ENCODE measurements around the gene ADRA2B.

Gene ADRA2B

DNA sequence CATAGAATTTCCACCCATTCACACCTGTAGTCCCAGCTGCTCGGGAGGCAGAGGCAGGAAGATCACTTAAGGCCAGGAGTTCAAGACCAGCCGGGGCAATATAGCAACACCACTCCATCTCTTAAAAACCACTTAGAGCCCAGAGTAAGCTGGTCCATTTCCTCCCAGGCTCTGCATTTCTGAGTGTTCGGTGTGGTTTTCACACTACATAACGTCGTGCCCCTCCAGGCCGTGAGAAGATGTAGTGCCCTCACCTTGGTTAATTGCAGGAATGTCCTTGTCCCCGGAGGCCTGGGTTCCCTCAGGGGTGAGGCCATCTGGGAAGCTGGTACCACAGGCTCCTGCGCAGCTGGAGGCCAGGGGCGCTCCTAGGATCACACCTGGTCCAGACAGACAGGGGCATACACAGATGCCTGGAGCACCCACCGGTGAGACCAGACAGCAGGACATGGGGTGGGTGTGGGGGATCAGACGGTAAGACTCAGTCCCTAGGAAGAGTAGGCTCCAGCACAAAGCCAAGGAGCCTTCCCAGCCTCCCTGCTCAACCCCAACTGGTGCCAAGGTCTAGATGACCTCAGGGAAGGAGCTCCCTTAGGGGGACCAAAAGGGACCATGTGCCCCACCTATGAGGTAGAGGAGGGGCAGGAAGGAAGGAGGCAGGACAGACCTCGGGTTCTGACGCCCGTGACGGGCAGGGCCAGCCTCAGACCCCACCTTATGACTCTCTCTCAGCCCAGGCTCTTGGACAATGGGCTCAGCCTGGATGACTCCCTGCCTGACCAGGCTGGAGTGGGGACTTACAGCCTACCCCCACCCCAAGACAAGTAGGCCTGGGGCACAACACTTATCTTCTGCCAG lies 21.2 kb upstream of the ADRA2B start:
- no peak for DNase-seq (ENCODE audit: low read depth)

DNA sequence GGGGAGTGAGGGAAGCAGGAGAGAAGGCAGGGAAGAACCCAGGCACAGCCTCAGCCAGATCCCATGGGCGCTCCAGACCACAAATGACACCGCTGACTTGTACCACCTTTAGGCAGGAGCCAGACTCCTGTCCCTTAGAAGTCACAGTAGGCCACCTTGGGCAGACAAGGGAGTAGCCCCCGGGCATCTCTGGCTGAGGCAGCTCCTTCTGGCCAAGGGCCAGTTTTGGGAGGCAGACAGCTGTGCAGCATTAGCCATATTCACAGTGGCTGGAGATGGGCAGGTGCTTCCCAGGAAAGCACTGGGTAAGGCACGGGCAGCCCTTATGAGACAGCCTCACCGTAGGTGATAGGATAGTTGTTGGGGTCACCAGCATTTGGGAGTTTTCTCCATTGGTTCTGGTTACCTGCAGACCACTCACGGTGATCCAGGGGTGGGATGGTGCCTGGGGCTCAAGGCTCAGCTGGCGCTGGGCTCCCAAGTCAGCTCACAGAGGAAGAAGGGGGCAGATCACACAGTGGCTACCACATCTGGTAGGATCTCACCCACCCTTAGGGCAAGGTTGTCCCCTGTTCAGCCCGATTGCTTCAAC lies 19.9 kb upstream of the ADRA2B start:
- no peak for DNase-seq (ENCODE audit: low read depth)

DNA sequence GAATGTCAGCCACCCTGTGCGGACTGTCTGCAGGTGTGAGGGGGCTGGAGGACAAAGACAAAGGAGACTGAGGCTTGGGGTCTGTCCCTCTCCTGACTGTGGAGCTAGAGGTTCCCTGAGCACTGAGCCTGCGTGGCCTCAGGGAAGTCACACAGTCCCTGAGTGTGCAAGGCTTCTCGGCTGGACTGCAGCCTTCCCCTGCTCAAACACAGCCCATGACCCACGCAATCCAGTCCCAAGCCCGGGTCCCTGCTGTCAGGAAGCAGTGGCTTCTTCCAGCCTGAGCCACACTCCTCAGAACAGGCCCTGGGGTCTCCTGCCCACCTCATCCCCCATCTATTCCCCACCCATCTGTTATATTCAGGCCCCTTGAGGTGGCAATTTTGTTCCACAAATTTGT lies 19.2 kb upstream of the ADRA2B start:
- no peak for DNase-seq (ENCODE audit: low read depth)

GRCh38 chr2:96135171-96135570 lies 18.8 kb upstream of the ADRA2B start:
- DNase-seq (ENCODE audit: low read depth), result no peak

DNA sequence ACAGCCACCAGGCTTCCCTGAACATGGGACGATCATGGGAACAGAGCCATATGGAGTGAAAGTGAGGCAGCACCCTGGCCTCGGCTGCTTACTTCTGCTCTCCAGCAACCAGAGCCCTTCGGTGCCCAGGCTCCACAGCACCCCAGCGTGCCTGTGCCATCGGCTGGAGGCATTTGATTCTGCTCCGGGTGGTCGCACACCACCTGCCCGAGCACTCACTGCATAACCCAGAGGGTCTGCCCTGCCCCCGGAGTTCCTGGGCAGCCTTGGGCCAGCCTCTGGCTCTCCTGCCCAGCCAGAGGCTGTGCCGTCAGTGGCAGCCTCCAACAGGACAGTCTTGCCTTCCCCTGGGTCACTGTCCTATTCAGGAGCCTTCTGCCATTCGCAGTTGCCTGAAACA lies 18.1 kb upstream of the ADRA2B start:
- no peak for DNase-seq (ENCODE audit: low read depth)

- no peak for DNase-seq (ENCODE audit: low read depth)
Observed at GRCh38 chr2:96131813-96132745, 15.7 kb upstream of the ADRA2B start.

- DNase-seq (ENCODE audit: low read depth), result no peak
Observed at GRCh38 chr2:96131152-96131812, 14.9 kb upstream of the ADRA2B start.

DNA sequence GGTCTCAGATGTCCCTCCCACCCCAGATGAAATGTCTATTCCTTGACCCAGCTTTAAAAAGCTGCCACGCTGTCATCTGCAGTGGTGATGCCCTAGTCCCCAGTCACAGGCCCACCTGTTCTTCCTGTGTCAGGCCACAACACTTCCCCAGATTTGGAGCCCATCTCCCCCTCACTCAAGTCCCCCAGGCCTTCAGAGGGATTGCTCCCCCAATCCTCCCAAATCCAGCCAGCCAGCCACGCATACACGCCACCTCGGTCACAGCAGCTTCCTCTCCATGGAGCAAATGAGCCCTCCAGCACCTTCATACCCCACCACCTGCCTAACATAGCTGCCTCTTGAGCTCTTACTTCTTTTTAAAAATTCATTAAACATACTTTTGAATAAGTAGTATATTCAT lies 14.1 kb upstream of the ADRA2B start:
- DNase-seq (ENCODE audit: low read depth), result no peak

DNA sequence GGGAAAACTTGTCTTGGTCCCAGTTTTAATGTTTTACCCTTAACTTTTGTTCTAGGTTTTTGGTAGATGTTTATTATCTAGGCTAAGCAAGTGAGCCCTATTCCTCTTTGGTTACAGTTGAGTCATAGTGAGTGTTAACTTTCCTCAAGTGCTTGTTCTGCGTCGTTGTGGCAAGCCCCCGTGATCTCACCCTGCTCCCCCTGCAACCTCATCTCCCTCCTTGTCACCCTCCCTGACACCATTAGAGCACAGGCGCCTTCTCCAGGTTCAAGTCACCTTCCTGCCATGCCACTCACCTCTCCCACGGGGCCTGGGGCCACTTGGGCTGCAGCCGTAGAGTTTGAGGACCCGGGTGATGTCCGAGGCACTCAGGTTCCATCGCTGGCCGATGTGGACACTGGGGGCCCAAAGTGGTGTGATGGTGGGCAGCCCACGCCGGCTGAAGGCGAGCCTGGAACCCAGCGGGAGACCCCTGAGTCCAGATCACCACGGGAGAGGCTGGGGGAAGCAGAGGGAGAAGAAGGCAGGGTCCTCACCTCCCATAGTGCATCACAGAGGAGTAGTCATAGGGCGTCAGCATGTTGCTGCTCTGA lies 13.3 kb upstream of the ADRA2B start:
- no peak for DNase-seq (ENCODE audit: low read depth)

DNA sequence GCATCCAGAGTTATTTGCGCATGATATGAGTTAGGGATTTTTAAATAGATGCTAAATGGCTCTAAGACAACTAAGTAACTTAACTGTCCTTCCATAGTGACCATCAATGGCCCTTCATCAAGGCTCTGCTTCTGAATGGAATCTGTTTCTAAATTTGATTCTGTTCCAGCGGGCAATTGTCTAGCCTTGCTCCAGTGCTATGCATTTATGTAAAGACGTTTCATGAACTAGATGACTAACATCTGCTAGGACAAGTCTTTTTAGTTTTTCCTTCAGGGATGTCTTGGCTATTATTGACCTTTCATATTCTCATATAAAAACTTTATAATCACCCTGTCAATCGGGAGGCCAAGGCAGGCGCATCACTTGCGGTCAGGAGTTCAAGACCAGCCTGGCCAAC lies 12.1 kb upstream of the ADRA2B start:
- no peak for DNase-seq (ENCODE audit: low read depth)

- DNase-seq (ENCODE audit: low read depth), result no peak
Observed at GRCh38 chr2:96124406-96125265, 8.3 kb upstream of the ADRA2B start.

DNA sequence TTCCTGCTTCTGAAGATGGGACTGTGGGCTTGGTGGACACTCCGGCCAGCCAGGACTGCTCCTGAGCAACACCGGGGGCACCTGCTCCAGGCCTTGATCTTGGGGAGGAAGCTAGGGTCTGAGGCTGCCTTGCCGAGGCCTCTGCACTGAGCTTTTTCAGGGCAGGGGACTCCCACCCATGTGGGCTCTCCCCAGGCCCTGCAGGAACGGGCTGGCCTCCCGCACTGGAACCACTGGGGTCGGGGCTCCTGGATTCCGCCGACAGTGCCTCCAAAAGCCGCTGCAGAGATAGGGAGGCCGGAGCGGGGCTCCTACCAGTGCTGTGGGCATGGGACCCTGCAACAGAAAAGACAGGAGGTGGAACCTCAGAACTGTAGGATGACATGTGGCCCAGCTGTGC lies 7.6 kb upstream of the ADRA2B start:
- DNase-seq (ENCODE audit: low read depth), result no peak

GRCh38 chr2:96123290-96123689 lies 6.9 kb upstream of the ADRA2B start:
- no peak for DNase-seq (ENCODE audit: low read depth)

DNA sequence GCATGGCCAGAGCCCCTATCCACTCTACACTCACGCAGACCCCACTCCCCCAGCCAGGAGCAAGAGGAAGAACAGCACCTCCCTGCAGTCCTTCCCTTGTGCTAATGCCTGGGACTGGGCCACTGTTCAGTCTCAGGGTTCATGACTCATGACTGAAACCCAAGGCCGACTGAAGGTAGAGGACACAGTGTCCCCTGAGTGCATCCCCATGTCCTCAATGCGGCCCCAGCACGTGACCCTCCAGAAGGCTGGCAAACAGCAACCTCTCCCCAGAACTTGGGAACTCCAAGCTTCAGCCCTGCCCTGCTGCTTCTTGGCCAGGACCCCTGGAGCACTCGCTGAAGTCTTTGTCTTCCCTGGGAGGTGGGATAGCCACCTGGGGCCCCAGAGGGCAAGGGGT lies 6.0 kb upstream of the ADRA2B start:
- no peak for DNase-seq (ENCODE audit: low read depth)

- DNase-seq (ENCODE audit: low read depth), result no peak
Observed at GRCh38 chr2:96121414-96121813, 5.0 kb upstream of the ADRA2B start.

- no peak for DNase-seq (ENCODE audit: low read depth)
Observed at GRCh38 chr2:96120991-96121390, 4.6 kb upstream of the ADRA2B start.

DNA sequence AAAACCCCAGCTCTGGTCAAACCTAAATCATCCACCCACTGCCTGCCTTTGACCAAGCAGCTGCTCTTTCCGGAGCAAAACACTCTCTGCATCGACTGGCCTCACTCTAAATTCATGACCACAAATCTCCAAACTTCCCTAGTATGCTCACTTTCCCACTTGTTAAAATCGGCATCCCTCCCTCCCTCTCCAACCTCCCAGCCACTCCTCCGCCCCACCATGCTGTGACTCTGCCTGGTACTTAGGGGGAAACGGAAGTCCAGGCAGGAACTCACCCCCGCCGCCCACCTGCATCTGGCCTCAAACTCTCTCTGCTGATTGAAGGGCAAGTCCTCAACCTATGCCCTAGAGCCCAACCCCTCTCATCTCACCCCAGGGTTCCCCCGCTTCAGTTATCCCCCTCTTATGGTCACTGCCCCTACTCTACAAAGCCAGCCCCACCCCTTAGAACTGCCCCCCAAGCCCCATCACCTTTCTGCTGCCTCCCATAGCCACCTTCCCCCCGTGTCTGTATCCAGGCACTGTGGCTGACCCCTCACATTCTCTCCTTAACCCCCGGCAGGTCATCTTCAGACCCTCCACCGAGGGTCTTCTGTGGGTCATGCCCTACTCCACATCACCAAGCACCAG lies 3.8 kb upstream of the ADRA2B start:
- no peak for DNase-seq (ENCODE audit: low read depth)

DNA sequence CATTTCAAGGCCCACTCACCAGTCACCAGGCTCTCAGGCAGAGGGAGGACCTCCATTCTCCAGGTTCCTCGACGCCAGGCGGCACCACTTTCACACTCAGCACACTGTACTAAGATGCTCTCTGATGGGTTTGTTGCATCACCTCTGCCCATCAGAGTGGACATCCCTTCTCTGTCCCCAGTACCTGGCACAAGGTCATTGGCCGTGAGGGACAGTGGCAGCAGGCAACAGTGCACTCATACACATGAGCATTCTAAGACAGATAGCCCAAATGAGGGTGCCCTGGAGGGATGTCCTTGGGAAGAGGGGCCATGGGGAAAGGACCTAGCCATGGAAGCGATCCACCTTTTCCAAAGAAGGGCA lies 3.0 kb upstream of the ADRA2B start:
- no peak for DNase-seq (ENCODE audit: low read depth)

GRCh38 chr2:96118698-96119388 lies 2.5 kb upstream of the ADRA2B start:
- no peak for DNase-seq (ENCODE audit: low read depth)

Data from iris pigment epithelial cell (primary cell).